Measurements from ENCODE around the gene DALRD3. TPM values are rescaled to one million over a fixed set of nuclear protein-coding genes. Genes with fewer than 3 reads are reported as not detected.

DALRD3 gene
- total RNA-seq, 8 experiments from 2014 or later, result 13.9 to 56.7 (median 26.2) TPM

GRCh38 chr3:49028298-49028672 is 9.9 kb upstream of the DALRD3 start:
- no peak for ATAC-seq (replicated peaks in 6 of 8)
- in situ Hi-C loops (cut with MboI; ENCODE audit: low pct_unique_long_range_greater_than_20kb in 2 of 9, low sequenced_read_pairs in 9 of 9, unreplicated experiment in 9 of 9), result no loop called here
- peak overlapping the region; percentile 55 to 81 (median 62) for H3K4me3 ChIP-seq
- H3K4me1 ChIP-seq (replicated peaks in 1 of 2), result peaks cover 9 to 16% of the 10 kb centered on the region in 2 donors
- WGBS, 10 experiments, result 75 to 100% (median 90%) methylated on average over 1 to 3 of the region's 4 CpGs; no CpG with 5 or more reads in 3 of the 10 experiments
- H3K27ac ChIP-seq, result peak overlapping the region; percentile 85 to 86

DNA sequence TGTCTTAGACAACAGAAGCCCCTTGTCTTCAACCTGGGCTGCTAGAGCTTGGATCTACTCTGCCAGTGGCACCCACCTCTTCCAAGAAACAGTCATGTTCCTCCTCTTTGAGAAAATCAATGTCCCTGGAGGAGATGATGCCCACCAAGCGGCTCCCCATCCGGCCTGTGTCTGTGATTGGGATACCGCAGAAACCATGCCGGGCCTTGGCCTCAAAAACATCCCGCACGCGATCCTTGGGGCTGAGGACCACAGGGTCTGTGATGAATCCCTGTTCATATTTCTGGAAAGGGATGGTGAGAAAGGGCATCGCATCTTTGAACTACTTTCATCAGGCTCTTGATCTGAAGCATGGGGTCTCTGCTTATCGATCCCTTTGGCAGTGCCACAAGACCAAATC is 9.3 kb upstream of the DALRD3 start:
- in situ Hi-C loops (cut with MboI; ENCODE audit: low pct_unique_long_range_greater_than_20kb in 2 of 9, low sequenced_read_pairs in 9 of 9, unreplicated experiment in 9 of 9), result no loop called here
- H3K4me1 ChIP-seq (replicated peaks in 1 of 2), result peaks cover 14 to 20% of the 10 kb centered on the region in 2 donors
- peak overlapping the region in 1 of 5 donors; percentile 66 for H3K4me3 ChIP-seq
- 85 to 100% (median 98%) methylated on average over 1 to 7 of the region's 9 CpGs; no CpG with 5 or more reads in 3 of the 10 experiments for WGBS, 10 experiments
- ATAC-seq (replicated peaks in 6 of 8), result no peak
- H3K27ac ChIP-seq, result no peak overlapping the region

DNA sequence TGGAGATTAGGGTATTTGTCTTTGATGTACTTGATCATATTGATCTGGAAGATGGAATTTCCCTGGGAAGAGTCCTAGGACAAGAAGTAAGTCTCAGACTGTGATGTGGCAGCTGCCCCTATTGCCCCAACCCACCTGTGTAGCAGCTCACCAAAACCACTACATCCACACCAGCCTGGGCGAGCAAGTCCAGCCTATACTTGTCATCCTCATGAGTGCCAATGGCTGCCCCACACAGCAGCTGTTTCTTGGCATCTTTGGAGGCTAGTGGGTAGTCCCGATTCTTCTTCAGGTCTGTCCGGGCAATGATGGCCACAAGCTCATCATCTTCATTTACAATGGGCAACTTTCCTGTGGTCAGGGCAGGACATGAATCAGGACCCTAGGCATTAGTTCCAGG is 8.2 kb upstream of the DALRD3 start:
- Histone ChIP-seq H3K4me1 (replicated peaks in 1 of 2) (peaks cover 14 to 20% of the 10 kb centered on the region in 2 donors), H3K27ac (no peak overlapping the region), H3K4me3 (no peak overlapping the region)
- 83 to 100% (median 92%) methylated on average over 1 to 3 of the region's 3 CpGs; no CpG with 5 or more reads in 5 of the 10 experiments for WGBS, 10 experiments
- in situ Hi-C loops (cut with MboI; ENCODE audit: low pct_unique_long_range_greater_than_20kb in 2 of 9, low sequenced_read_pairs in 9 of 9, unreplicated experiment in 9 of 9), result no loop called here
- no peak for ATAC-seq (replicated peaks in 6 of 8)

DNA sequence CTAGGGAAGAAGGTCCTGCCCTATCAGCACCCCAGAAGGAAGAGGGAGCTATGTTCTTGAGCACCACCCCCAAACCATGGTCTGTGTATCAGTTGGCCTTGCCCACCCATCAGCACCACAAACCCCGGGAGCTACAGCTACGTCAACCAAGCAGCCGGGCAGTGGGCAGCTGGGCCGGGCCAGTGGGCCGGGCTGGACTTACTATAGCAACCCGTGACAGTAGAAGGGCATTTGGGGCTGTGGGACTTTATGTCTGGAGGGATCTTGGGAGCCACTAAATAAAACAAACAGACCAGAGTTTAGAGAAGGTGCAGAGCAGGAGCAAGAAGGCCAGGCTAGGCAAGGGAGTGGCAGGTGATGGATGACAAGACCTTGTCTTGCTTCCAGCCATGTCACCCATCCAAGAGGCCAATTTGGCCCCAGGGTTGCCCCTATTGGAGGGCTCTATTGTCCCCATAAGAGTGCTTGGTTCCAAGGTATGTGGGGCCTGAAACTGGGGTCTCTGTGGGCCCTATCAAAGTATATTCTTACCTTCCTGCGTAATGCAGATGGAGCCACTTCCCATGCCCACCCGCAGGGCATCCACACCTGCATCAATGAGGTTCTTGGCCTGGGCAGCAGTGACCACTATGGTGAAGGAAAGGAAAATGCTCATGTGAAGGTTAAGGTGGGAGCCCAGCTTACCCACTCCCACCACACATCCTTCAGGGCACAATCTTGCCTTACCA is 7.6 kb upstream of the DALRD3 start:
- WGBS, 10 experiments, result 83 to 100% (median 100%) methylated on average over 1 to 2 of the region's 8 CpGs; no CpG with 5 or more reads in 6 of the 10 experiments
- Histone ChIP-seq H3K4me3 (no peak overlapping the region), H3K27ac (no peak overlapping the region), H3K4me1 (replicated peaks in 1 of 2) (peaks cover 14 to 20% of the 10 kb centered on the region in 2 donors)
- in situ Hi-C loops (cut with MboI; ENCODE audit: low pct_unique_long_range_greater_than_20kb in 2 of 9, low sequenced_read_pairs in 9 of 9, unreplicated experiment in 9 of 9), result no loop called here
- ATAC-seq (replicated peaks in 6 of 8), result no peak

DNA sequence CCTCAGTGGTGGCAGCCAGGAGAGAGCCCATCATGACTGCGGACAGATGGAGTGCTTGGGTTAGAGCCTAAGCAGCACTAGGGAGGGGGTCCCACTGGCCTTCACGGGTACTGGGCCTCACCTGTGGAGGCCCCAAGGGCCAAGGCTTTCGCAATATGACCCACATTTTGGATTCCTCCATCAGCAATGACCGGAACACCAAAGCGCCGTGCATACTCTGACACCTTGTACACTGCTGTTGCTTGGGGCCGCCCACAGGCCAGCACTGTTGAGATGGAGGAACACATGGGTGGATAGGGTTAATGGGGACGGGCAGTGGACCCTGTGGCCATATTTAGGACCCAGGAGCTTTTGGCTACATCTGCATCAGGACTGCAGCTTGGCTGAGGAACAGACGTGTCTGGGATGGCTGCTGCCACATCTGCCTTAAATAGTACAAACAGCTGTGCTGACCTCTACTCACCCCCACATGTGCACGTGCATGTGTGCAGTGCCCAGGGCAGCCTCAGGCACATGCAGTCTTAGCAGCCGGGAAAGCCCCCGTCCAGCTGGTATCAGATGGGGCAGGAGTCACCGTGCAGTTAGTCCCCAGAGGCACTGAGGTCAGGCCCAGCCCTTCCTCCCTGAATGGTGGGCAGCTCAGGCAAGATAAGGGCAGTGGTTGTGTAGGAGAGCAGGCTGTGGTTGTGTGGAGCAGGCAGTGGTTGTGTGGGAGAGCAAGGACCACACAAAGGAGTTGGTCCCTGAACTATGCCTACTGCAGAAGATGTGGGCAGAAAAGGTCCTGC is 6.8 kb upstream of the DALRD3 start:
- ATAC-seq (replicated peaks in 6 of 8), result no peak
- 50 to 100% (median 87%) methylated on average over 1 to 7 of the region's 13 CpGs; no CpG with 5 or more reads in 4 of the 10 experiments for WGBS, 10 experiments

DNA sequence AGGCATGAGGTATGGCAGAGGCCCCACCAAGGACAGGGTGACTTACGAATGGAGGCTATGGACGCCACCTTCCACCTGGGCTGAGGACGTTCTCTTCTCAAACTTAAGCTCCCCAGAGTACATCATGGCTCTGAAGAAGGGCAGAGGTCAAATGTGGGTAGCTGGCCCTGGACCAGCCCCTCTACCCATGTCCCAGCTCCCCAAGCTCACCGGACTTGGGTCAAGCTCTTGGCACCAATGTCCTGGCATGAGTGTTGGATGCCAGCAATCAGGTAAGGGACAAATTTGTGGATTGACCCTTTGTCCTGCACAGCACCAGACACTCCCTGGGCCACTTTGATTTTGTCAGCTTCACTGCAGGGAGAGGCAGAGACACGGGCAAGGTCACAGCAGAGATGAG is 6.1 kb upstream of the DALRD3 start:
- no peak for ATAC-seq (replicated peaks in 6 of 8)
- Histone ChIP-seq H3K27ac (no peak overlapping the region), H3K4me3 (no peak overlapping the region), H3K4me1 (replicated peaks in 1 of 2) (peaks cover 20 to 23% of the 10 kb centered on the region in 2 donors)
- WGBS, 10 experiments, result 50 to 100% (median 93%) methylated on average over 1 to 4 of the region's 5 CpGs; no CpG with 5 or more reads in 5 of the 10 experiments
- in situ Hi-C loops (cut with MboI; ENCODE audit: low pct_unique_long_range_greater_than_20kb in 2 of 9, low sequenced_read_pairs in 9 of 9, unreplicated experiment in 9 of 9), result no loop called here

More for the DNA sequence above, 6.8 kb upstream of the DALRD3 start:
- Histone ChIP-seq H3K4me3 (no peak overlapping the region), H3K4me1 (replicated peaks in 1 of 2) (peaks cover 14 to 21% of the 10 kb centered on the region in 2 donors), H3K27ac (no peak overlapping the region)
- in situ Hi-C loops (cut with MboI; ENCODE audit: low pct_unique_long_range_greater_than_20kb in 2 of 9, low sequenced_read_pairs in 9 of 9, unreplicated experiment in 9 of 9), result no loop called here

DNA sequence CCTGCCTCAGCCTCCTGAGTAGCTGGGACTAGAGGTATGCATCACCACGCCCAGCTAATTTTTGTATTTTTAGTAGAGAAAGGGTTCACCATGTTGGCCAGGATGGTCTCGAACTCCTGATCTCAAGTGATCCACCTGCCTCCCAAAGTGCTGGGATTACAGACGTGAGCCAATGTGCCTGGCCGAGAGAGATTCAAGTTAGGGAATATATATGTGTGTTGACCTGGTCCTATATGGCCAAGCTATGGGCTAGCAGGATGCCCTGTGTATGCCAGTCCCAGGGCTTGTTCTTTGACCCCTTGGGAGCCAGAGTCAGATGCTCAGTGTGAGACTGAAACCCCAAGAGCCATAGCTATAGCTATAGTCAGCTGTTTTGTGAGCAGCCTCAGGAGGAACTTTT is 5.4 kb upstream of the DALRD3 start:
- ATAC-seq (replicated peaks in 6 of 8), result no peak
- in situ Hi-C loops (cut with MboI; ENCODE audit: low pct_unique_long_range_greater_than_20kb in 2 of 9, low sequenced_read_pairs in 9 of 9, unreplicated experiment in 9 of 9), result no loop called here
- H3K4me1 ChIP-seq (replicated peaks in 1 of 2), result peaks cover 26 to 27% of the 10 kb centered on the region in 2 donors
- 100% methylated on average over 1 to 2 of the region's 4 CpGs; no CpG with 5 or more reads in 7 of the 10 experiments for WGBS, 10 experiments
- no peak overlapping the region for H3K27ac ChIP-seq
- no peak overlapping the region for H3K4me3 ChIP-seq

- WGBS, 10 experiments, result 0 to 50% (median 20%) methylated on average over 1 to 4 of the region's 12 CpGs; no CpG with 5 or more reads in 5 of the 10 experiments
- Histone ChIP-seq H3K4me3 (peak overlapping the region; percentile 78 to 97 (median 92)), H3K4me1 (replicated peaks in 1 of 2) (peaks cover 18% of the 10 kb centered on the region in 2 donors), H3K27ac (peak overlapping the region; percentile 99)
- ATAC-seq (replicated peaks in 6 of 8), result no peak
- in situ Hi-C loops (cut with MboI; ENCODE audit: low pct_unique_long_range_greater_than_20kb in 2 of 9, low sequenced_read_pairs in 9 of 9, unreplicated experiment in 9 of 9), result no loop called here
These were observed 4.3 kb upstream of the DALRD3 start for GRCh38 chr3:49022688-49023171.

DNA sequence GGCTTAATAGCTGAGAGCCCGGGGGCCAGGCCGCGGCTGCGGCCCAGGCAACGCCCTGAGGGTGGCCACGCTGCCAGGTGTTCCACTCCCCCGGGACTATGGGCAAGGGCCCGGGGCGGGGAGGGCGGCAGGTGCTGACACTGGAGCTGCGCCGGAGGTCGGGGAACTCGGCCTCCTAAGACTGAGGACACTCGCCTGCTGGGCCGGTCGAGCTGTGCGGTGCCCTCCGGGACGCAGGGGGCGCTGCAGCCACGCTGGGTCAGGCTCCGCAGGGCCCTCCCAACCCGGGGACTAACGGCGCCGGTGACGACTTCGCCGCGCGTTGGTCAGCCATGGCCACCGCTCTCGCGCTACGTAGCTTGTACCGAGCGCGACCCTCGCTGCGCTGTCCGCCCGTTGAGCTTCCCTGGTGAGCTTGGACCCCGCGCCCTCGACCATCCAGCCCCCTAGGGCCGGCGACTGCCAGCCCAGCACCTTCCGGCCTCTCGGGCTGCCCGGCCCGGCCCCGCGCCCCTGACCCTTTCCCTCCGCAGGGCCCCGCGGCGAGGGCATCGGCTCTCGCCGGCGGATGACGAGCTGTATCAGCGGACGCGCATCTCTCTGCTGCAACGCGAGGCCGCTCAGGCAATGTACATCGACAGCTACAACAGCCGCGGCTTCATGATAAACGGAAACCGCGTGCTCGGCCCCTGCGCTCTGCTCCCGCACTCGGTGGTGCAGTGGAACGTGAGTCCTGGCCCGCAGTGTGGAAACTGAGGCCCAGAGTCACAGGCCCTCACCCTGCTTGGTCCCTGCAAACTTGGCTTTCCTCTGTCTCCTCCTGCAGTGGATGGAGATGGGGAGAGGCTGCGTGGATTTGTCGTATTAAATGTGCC is 3.7 kb upstream of the DALRD3 start, which contains the start of gene NDUFAF3:
Gene NDUFAF3, plus strand, starts transcription at position 309 of the 875 bp plus-strand sequence. Its CDS starts 24 bp downstream, at position 333.
- H3K4me1 ChIP-seq (replicated peaks in 1 of 2), result peaks cover 21 to 22% of the 10 kb centered on the region in 2 donors
- peak within 1 kb of the TSS; percentile 78 to 97 (median 92) for H3K4me3 ChIP-seq
- 0 to 3% (median 0%) methylated on average over 2 to 22 of the region's 83 CpGs; no CpG with 5 or more reads in 6 of the 10 experiments for WGBS, 10 experiments
- H3K27ac ChIP-seq, result peak within 1 kb of the TSS; percentile 99
- peak; percentile 65 to 79 (median 75) for ATAC-seq (replicated peaks in 6 of 8)
- in situ Hi-C loops (cut with MboI; ENCODE audit: low pct_unique_long_range_greater_than_20kb in 2 of 9, low sequenced_read_pairs in 9 of 9, unreplicated experiment in 9 of 9), result no loop called here

GRCh38 chr3:49021213-49021812 is 2.9 kb upstream of the DALRD3 start:
- in situ Hi-C loops (cut with MboI; ENCODE audit: low pct_unique_long_range_greater_than_20kb in 2 of 9, low sequenced_read_pairs in 9 of 9, unreplicated experiment in 9 of 9), result no loop called here
- peak overlapping the region; percentile 78 to 97 (median 92) for H3K4me3 ChIP-seq
- H3K4me1 ChIP-seq (replicated peaks in 1 of 2), result peaks cover 22 to 24% of the 10 kb centered on the region in 2 donors
- peak; percentile 48 to 72 (median 67) for ATAC-seq (replicated peaks in 6 of 8)
- H3K27ac ChIP-seq, result peak overlapping the region; percentile 99
- WGBS, 10 experiments, result 0% methylated on average over 2 to 20 of the region's 60 CpGs; no CpG with 5 or more reads in 7 of the 10 experiments

DNA sequence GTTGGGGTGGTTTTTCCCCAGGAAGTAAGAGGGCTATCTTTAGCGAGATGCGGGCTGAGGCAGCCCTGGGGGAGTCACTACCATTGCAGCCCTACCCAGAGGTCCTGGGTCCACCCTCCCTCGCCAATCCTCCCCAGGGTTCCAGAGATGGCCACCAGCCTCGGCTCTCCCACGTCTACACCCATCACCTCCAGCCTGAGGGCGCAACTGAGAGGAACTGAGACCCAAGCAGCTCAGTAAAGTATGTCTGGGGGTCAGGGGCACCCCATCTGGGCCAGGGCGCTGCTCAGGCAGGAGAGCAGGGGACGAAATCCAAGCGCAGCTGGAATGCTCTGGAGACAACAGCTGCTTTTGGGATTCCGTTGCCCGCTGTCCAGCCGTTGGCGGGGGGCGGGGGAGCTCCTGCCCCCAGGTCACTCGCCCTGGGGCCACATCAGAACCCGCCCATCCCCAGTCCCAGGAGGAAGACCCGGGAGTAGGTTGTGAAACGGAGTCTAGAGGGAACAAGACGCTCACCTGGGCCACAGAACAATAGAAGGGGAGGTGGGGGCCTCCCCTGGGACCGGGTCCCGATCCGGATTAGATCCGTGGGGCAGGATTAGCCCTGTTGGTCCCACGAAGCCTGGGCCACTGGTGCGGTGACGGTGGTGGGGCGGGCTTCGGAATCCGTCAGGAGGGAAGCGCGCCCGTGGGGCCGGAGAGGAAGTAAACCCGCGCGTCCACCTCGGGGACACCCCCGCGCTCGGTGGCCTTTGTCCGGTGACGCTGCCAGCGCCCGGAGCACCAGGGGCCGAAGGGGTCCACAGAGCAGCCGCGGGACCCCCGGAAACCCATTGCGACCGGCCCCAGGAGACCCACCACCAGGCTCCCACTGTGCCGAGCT is 2.2 kb upstream of the DALRD3 start:
- peak overlapping the region; percentile 78 to 97 (median 92) for H3K4me3 ChIP-seq
- peak in 3 of 8 experiments; percentile 0 to 1 (median 0) for ATAC-seq (replicated peaks in 6 of 8)
- WGBS, 10 experiments, result 0 to 20% (median 2%) methylated on average over 1 to 9 of the region's 51 CpGs; no CpG with 5 or more reads in 5 of the 10 experiments
- H3K4me1 ChIP-seq (replicated peaks in 1 of 2), result peaks cover 22 to 24% of the 10 kb centered on the region in 2 donors
- in situ Hi-C loops (cut with MboI; ENCODE audit: low pct_unique_long_range_greater_than_20kb in 2 of 9, low sequenced_read_pairs in 9 of 9, unreplicated experiment in 9 of 9), result no loop called here
- peak overlapping the region; percentile 76 to 99 for H3K27ac ChIP-seq
